ENCODE measurements around the gene HOXA3.

- TF ChIP-seq EZH2 (IDR thresholded peaks at IDR 0.05) (no peak), JUND (IDR thresholded peaks at IDR 0.05) (no peak), EZH2phosphoT487 (IDR thresholded peaks at IDR 0.05; ENCODE audit: borderline replicate concordance) (no peak), RAD21 (IDR thresholded peaks at IDR 0.05; ENCODE audit: low read depth) (no peak), CTCF (IDR thresholded peaks at IDR 0.05 in 2 of 3, conservative IDR thresholded peaks at IDR 0.05 in 1 of 3; ENCODE audit: borderline replicate concordance in 1 of 3, insufficient read depth in 1 of 3, low read depth in 2 of 3, low read length in 2 of 3) (no peak), EGR1 (IDR thresholded peaks at IDR 0.05; ENCODE audit: low read depth) (no peak)
These were observed 11.6 kb upstream of the HOXA3 start for GRCh38 chr7:27164045-27164366.

Data from HCT116 (cell line).